Mesenteric fat pad (tissue), 1 donor: ENCODE data around the gene DMD. TPM values are rescaled to one million over a fixed set of nuclear protein-coding genes. Genes with fewer than 3 reads are reported as not detected.

Source experiments
- DNase-seq: peaks from one replicate; pipeline ENCODE4 v3.0.0-alpha.2; 2020; ENCODE audit warnings: low spot score
- total RNA-seq: library from RNA; stranded (reverse); fragmentation: NEBNext Ultra II Directional; extraction: Animal tissue kit (Norgen Biotek cat#: 25700); gene quantifications from one replicate; pipeline ENCODE4 v1.2.1, GENCODE V29; 2021
- donor health status: DM: yes; HTN: yes; CAD: no.

DMD gene
- total RNA-seq, 1 donor from 2014 or later: 45.5 TPM

DNA sequence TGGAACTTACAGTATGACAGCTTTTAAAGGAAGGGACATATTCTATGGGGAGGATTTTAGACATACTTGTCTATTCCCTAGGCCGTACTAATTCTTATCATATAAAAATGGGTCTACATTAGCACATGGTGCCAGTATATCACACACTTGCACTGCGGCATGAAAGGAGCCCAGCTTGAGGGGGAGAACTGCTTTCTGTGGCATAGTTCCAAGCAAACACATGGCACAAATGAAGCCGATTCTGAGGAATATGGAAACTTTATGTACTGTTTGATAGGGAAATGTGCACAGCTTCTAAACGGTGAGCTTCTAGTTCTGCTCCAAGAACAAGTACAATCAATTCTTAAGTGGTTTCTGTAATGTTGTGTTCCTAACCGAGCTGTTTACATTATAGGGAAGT lies 1463.9 kb downstream of the DMD start:
- DNase-seq: no peak

GRCh38 chrX:31743004-31743403 lies 1468.3 kb downstream of the DMD start:
- DNase-seq: no peak

DNA sequence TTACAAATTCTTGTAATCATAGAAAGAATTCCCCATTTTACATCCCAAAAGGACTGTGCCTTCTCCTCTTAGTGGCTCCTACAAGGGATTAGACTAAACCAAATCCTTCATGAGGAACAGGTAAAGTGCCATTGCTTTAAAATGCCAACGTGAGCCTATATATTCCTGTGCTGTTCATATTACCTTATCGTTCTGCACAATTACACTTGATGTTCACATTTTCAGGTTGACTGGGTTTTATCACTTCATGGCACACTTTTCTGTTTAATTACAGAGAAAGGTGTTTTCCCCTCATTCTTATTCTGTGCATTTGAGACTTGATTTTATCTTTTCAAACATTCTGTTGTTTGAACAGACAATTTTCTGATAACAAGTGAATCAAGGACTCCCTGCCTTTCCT lies 1493.9 kb downstream of the DMD start:
- DNase-seq: no peak

- DNase-seq: no peak
These were observed 1495.7 kb downstream of the DMD start for GRCh38 chrX:31715675-31716074.

GRCh38 chrX:31714797-31715196 lies 1496.6 kb downstream of the DMD start:
- DNase-seq: no peak

DNA sequence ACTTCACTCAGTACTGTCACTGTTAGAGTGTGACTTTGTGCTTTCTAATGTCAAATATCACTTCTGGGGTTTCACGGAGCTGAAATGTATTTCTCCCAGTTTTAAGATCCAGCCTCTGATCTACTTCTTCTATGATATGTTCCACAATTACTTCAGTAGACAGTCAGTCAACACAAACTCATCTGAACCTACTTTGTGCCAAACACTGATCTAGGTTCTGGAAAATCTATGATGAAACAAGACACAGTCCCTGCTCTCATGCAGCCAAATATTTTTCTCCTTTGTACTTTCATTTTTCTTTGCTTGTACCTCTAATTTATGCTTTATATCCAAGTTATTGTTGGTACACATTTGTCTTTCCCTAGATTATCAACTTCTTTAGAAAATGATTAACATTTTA lies 1498.2 kb downstream of the DMD start:
- no peak for DNase-seq

GRCh38 chrX:31711166-31711565 lies 1500.2 kb downstream of the DMD start:
- DNase-seq: no peak

GRCh38 chrX:31708116-31708515 lies 1503.2 kb downstream of the DMD start:
- no peak for DNase-seq

DNA sequence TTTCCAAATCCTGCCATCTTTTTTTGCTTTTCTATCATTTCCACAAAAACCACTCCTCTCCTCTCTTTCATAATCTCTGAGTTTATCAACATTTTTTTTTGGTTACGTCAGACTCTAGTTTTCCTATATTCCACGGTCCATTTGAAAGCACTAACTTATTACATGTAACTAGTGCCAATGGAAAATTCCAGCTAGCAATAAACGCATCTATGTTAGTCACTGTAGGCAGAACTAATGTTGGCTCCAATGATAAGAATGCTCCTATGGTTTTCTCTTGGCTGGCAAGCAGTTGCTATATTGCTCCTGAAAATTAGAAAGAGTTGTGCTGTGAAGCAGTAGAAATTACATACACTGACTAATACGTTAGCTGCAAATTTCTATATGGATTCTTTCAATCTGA lies 1504.9 kb downstream of the DMD start:
- DNase-seq: no peak

GRCh38 chrX:31705816-31706215 lies 1505.5 kb downstream of the DMD start:
- no peak for DNase-seq

GRCh38 chrX:31704938-31705337 lies 1506.4 kb downstream of the DMD start:
- no peak for DNase-seq

- DNase-seq: no peak
These were observed 1509.1 kb downstream of the DMD start for GRCh38 chrX:31702222-31702621.

DNA sequence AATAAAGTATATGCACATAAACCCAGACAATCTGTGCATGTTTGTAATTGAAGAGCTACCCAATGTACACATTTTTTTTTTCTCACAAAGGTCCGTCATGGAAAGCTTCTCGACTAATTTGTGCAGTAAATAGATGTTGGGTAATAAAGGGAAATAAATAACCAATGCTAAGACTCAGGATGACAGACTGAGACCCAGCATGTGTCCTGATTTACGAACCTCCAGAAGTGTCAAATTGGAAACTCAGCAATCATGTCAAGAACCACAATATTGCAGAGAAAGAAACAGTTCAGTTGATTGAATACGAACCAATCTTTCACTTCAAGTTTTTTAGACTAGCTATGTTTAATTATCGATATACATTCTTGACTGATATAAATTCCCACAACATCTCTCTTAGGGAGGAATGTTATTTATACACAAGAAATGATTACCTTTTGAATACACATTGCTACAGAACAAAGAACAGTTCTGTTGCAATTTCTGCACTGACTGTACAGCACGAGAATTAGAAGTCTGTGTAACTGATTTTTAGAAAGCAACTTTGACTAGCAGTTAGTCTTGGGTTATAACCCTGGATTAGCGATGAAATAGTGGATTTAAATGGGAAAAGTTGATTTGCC lies 1513.9 kb downstream of the DMD start:
- DNase-seq: no peak

- DNase-seq: no peak
These were observed 1531.5 kb downstream of the DMD start for GRCh38 chrX:31679861-31680260.

DNA sequence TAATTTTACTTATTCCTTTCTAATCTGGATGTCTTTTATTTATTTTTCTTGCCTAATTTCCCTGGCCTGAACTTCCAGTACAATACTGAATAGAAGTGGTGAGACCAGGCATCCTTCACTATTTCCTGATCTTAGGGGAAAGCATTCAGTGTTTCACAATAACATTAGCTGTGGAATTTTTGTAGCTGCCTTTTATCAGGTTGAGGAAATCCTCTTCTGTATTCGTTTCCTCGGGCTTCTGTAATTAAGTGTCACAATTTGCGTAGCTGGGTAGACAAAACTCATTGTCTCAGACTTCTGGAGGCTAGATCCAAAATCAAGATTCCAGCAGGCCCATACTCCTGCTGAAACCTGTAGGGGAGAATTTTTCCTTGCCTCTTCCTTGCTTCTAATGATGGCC lies 1541.1 kb downstream of the DMD start:
- no peak for DNase-seq

DNA sequence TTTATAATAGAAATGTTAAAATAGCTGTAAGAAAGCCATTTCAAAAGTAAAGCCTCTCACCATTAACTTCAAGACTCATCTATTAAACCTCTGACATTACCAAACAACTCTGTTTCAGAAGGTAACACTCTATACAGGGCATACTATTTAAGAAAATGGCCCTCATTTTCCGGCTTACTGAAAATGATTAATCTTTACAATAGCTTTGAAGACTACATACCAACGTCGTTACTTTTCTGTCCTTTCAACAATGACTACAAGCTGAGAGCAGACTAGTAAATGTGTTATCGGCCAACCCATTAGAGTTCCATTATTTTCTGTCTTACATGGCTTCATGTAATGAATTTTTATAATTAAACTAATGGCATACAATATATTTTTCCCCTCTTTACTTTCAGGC lies 1545.9 kb downstream of the DMD start:
- DNase-seq: no peak

DNA sequence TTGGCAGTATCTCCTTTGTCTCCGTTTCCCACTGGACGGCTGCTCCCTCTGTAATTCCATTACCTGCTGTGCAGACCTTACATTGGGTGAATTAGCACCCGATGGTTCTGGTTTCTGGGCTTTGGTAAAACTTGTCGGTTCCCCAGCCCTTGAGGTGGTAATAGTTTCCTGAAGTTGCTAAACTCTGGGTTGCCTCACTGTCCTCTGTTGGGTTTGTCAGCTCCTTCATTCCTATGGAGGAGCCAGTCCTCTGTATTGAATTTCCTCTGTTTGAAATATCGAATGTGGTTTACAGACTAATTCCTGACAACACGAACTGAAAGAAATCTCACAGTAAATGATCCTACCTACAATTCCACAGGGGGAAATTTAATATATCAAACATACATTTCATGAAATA lies 1548.2 kb downstream of the DMD start:
- DNase-seq: no peak

DNA sequence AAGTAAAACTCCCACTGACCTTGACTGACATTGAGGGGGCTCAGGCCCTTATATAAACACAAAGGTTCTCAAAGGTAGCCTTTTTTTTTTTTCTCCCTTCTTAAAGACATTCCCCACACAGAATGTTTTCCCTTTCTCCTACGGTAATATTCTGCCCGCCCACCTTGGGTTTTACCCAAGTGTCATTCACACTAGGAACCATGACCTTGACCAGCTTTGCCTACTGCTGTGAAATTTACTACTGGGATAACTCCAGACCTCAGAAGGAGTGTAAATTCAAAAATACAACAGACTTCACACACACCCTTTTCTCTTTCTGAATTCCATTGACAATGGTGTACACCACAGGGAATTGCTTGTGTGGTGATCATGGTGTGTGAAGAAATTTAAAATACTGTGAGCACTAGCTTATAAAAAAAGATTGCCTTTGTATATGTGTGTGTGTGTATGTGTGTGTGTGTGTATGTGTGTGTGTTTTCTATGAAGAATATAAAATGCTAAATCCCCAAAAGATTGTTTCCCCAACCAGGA lies 1550.0 kb downstream of the DMD start:
- DNase-seq: no peak

- no peak for DNase-seq
These were observed 1553.0 kb downstream of the DMD start for GRCh38 chrX:31658360-31658759.

GRCh38 chrX:31656013-31656412 lies 1555.3 kb downstream of the DMD start:
- no peak for DNase-seq

DNA sequence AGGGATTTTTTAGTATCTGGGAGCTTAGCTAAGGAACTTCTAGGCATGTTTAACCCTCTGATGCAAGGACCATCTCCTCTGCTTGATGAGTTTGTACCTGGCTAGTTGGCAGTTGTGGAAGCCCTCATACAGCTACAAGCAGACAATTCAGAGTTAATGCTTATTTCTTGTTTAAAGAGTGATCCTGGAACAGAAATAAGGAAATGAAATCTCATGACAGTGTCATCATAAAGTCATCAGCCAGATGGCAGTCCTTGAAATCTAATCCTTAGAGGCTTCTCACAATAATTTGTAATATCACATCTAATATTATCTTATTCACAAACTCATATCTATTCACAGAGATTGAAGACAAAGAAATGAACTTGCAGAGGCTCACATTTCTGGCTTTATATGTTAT lies 1557.9 kb downstream of the DMD start:
- DNase-seq: no peak

- no peak for DNase-seq
These were observed 1558.7 kb downstream of the DMD start for GRCh38 chrX:31652650-31653049.

DNA sequence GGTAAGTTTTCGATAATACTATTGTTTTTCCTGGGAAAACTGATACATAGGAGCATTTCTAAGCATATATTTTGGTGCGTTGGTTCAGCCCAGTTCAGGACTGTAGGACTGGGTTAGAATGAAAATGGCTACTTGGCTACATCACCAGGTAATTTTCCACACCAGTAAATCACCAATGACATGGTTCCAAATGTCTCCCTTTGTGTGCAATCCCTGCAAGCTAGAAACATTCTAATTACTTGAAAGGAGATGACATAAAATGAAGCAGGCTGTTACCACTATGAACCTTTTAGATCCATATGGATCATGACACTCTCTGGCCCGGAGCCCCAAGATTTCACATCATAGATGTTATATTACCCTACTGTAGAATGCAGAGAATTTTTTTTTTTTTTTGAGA lies 1562.1 kb downstream of the DMD start:
- no peak for DNase-seq

- DNase-seq: no peak
These were observed 1578.0 kb downstream of the DMD start for GRCh38 chrX:31633349-31633748.
